Immature natural killer cell (primary cell): Measurements from ENCODE around the gene FOXN1. TPM values are rescaled to one million over a fixed set of nuclear protein-coding genes. Genes with fewer than 3 reads are reported as not detected.
"Not testable (repeated sequence)": the region's sequence is repeated elsewhere in the genome, so short reads cannot be mapped to it uniquely, and the experiment has no call there.

Experiments used
- DNase-seq, 3 donors: peaks; one replicate each; pipeline ENCODE4 v3.0.0; 2022; ENCODE audit warnings: mixed read lengths in 1 of 3
- H3K27ac Mint-ChIP-seq, 6 donors: one replicate each; pipeline ENCODE4 v1.8.0; 2020; ENCODE audit warnings: mixed read lengths in 6 of 6, mild to moderate bottlenecking in 5 of 6, inconsistent platforms in 4 of 6, moderate library complexity in 3 of 6
- H3K27me3 Mint-ChIP-seq, 3 donors: one replicate each; pipeline ENCODE4 v1.8.0; 2020 to 2021; ENCODE audit warnings: low read depth in 3 of 3, mild to moderate bottlenecking in 3 of 3, mixed read lengths in 3 of 3, moderate library complexity in 3 of 3, inconsistent platforms in 1 of 3
- H3K36me3 Mint-ChIP-seq, 3 donors: one replicate each; pipeline ENCODE4 v1.8.0; 2020; ENCODE audit warnings: mixed read lengths in 3 of 3, inconsistent platforms in 2 of 3, mild to moderate bottlenecking in 2 of 3
- H3K4me1 Mint-ChIP-seq, 2 donors: one replicate each; pipeline ENCODE4 v1.8.0; 2020; ENCODE audit warnings: inconsistent platforms in 2 of 2, mild to moderate bottlenecking in 2 of 2, mixed read lengths in 2 of 2, moderate library complexity in 1 of 2
- H3K4me3 Mint-ChIP-seq, 5 donors: one replicate each; pipeline ENCODE4 v1.8.0; 2020; ENCODE audit warnings: mild to moderate bottlenecking in 5 of 5, mixed read lengths in 5 of 5, inconsistent platforms in 3 of 5, moderate library complexity in 3 of 5
- H3K9me3 Mint-ChIP-seq, 6 donors: one replicate each; pipeline ENCODE4 v1.8.0; 2020; ENCODE audit warnings: mild to moderate bottlenecking in 6 of 6, mixed read lengths in 6 of 6, inconsistent platforms in 4 of 6, moderate library complexity in 3 of 6
- polyA plus RNA-seq, 3 donors: library from polyadenylated mRNA; unstranded; fragments of 300-500 nt; fragmentation: Illumina TruSeq; gene quantifications; one replicate each; pipeline ENCODE4 v1.2.3, GENCODE V29; 2021

FOXN1 gene
- polyA plus RNA-seq, 3 donors from 2014 or later: not detected

DNA sequence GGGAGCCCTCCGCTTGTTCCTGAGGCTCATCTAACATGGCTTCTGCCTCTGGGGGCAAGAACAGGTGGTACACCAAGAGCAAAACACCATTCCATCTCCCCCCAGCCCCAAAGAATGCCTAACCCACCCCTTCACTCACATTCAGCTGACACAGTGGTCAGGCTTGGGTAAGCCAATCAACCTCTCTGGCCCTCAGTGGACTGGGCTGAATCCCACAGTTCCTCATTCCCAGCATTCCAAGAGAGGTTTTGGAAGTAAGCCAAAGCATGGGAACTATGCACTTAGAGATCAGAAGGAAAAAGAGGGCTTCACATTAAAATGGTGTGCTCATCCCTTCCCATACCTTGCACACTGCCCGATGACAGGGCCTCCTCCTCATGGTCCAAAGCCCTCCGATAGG is 57.3 kb downstream of the FOXN1 start:
- peaks cover 12 to 41% (median 14%) of the 10 kb centered on the region in 3 donors for H3K36me3 Mint-ChIP-seq

DNA sequence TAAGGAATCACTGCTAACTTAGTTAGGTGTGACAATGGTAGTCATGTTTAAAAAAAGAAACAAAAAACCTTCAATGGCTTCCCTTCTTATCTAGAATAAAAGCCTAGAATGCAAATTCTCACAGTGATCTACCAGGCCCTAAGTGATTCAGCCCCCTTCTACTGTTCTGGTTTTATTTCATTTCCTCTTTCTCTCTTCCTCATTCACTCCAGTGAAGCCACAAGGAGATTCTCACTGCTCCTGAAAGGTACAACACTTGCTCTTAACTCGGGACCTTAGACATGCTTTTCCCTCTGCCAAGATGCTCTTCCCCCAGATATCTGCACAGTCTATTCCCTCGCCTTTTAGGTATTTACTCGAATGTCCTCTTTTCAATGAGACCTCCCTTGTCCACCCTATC is 61.5 kb downstream of the FOXN1 start:
- H3K27me3 Mint-ChIP-seq: peaks cover 2 to 5% (median 3%) of the 10 kb centered on the region in 3 donors
- no peak for DNase-seq
- peak overlapping the region; percentile 5 to 92 (median 66) for H3K27ac Mint-ChIP-seq
- peaks cover 0 to 21% (median 0%) of the 10 kb centered on the region in 3 donors for H3K36me3 Mint-ChIP-seq
- H3K9me3 Mint-ChIP-seq: no peaks in the 10 kb centered on the region
- peaks cover 50 to 60% of the 10 kb centered on the region in 2 donors for H3K4me1 Mint-ChIP-seq
- no peak overlapping the region for H3K4me3 Mint-ChIP-seq

More for the DNA sequence above, 57.3 kb downstream of the FOXN1 start:
- Mint-ChIP-seq H3K9me3 (no peaks in the 10 kb centered on the region), H3K27ac (no peak overlapping the region), H3K4me3 (no peak overlapping the region), H3K27me3 (peaks cover 0 to 3% (median 0%) of the 10 kb centered on the region in 3 donors), H3K4me1 (peaks cover 20 to 25% of the 10 kb centered on the region in 2 donors)
- no peak for DNase-seq

GRCh38 chr17:28569446-28569845 is 63.3 kb downstream of the FOXN1 start:
- no peak for DNase-seq
- peaks cover 2 to 5% (median 3%) of the 10 kb centered on the region in 3 donors for H3K27me3 Mint-ChIP-seq
- H3K9me3 Mint-ChIP-seq: no peaks in the 10 kb centered on the region
- peaks cover 0 to 16% (median 3%) of the 10 kb centered on the region in 3 donors for H3K36me3 Mint-ChIP-seq
- H3K4me1 Mint-ChIP-seq: peaks cover 56 to 66% of the 10 kb centered on the region in 2 donors
- H3K27ac Mint-ChIP-seq: peak overlapping the region in 5 of 6 donors; percentile 16 to 69 (median 54)
- H3K4me3 Mint-ChIP-seq: peak overlapping the region; percentile 51 to 98 (median 94)

DNA sequence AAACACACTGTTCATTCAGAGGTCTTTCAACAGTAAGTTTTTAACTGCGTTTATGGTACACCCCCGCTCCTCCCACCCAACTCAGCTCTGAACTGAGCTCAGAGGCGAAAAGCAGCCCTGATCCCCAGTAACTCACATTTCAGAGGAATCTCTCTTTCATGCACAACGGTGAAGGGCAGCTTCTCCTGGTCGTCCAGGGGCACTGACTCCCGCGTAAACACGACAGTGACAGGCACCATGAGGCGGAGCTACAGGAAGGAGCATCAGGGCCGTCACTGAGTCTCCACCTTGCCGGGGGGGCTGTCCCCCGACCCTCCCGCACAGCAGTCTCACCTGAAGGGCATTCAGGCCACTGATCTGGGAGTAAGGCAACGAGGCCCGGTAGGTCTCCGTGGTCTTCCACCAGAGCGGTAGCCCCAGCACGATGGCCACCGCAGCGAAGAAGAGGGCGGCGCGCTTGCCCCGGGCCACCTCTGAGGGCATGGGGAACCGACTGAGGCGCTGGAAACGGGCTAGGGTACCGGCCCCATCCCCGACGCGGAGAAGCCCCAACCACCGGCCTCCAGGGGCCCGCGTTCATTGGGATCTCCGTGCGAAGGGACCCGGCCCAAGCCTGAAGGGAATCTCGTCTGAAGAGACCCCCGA is 64.7 kb downstream of the FOXN1 start:
- Mint-ChIP-seq H3K9me3 (no peaks in the 10 kb centered on the region), H3K27me3 (peaks cover 2 to 5% (median 3%) of the 10 kb centered on the region in 3 donors), H3K4me3 (peak overlapping the region; percentile 91 to 98 (median 94)), H3K4me1 (peaks cover 53 to 57% of the 10 kb centered on the region in 2 donors), H3K36me3 (peaks cover 0 to 13% (median 4%) of the 10 kb centered on the region in 3 donors), H3K27ac (peak overlapping the region; percentile 89 to 95 (median 92))
- peak; percentile 30 to 36 (median 33) for DNase-seq

DNA sequence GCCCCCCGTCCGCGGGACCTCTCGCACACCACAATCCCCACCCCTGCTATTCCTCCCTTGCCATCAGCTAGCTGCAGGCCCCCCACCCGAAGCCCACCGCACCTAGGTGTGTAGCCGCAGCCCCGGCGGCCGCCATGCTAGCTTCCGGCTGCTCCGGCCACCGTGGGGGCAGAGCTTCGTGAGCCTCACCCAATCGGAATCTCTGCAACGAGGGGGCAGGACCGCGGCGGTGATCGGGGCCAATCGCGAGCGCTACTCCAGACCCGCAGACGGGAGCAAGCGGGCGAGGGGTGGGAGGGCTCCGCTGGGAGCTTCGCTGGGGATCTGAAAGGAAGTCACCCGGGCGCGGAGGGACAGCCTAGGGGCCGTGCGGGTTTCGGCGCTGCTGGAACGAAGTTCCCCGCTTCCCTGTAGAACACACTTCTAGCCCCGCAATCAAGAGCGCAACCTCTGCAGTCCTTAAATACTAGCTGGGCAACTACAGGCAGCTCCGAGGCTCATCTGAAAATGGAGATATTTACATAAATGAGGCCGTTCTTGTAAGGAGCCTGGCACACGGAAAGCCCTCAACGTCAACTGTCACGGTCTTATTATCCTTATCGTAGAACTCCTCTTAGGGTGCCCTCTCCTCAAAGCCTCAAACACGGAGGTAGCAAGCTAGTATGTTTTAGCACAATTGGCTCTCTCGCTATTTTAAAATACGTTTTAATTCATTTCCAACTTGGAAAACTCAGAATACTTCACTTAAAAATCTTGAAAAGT is 65.4 kb downstream of the FOXN1 start, which contains the start of gene PIGS:
PIGS (minus strand) TSS at position 164 of the 762 bp plus-strand sequence; CDS start at position 136, 28 bp downstream.
- Mint-ChIP-seq H3K9me3 (no peaks in the 10 kb centered on the region), H3K4me3 (peak within 1 kb of the TSS; percentile 91 to 98 (median 94)), H3K27ac (peak within 1 kb of the TSS; percentile 89 to 95 (median 93)), H3K36me3 (peaks cover 0 to 13% (median 4%) of the 10 kb centered on the region in 3 donors), H3K27me3 (peaks cover 2 to 5% (median 3%) of the 10 kb centered on the region in 3 donors), H3K4me1 (peaks cover 60 to 64% of the 10 kb centered on the region in 2 donors)
- DNase-seq: peak; percentile 89 to 90 (median 89)

DNA sequence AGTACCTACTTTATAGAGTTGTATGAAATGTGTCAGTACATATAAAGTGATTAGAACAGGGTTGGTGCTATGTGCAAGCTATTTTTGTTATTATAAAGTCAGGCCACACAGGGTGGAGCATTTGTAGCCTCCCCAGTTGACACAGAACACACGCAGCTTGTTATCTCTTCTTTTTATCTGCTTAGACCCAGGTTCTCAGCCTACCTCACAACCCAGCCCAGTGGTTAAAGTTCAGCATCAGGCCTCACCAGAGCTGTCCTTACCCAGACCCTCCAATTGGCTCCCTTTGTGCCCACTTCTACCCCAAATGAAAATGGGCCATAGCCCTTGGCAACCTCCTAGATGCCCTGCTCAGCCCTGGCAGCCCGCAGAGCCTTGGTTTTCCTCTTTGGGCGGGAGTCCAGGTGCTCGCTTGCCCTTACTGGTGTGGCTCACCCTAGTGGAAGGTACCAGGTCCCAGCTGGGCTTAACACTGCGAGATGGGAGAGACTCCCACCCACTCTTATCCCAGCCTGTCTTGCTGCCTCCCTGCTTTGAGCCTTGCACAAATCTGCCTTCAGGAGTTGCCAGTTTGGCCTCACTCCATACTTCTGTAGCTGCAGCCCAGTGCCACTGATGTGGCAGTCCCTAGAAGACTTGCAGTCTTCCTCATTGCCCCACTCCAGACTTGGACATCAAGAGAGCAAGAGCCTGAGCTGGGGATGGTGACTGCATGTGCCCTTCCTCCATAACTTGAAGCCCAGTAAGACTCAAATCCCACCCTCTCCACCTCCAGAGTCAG is 66.3 kb downstream of the FOXN1 start:
- peaks cover 2 to 4% (median 3%) of the 10 kb centered on the region in 3 donors for H3K27me3 Mint-ChIP-seq
- H3K4me1 Mint-ChIP-seq: peaks cover 62 to 64% of the 10 kb centered on the region in 2 donors
- no peaks in the 10 kb centered on the region for H3K9me3 Mint-ChIP-seq
- H3K27ac Mint-ChIP-seq: peak overlapping the region; percentile 89 to 95 (median 93)
- no peak for DNase-seq
- H3K4me3 Mint-ChIP-seq: peak overlapping the region; percentile 91 to 98 (median 94)
- peaks cover 0 to 8% (median 4%) of the 10 kb centered on the region in 3 donors for H3K36me3 Mint-ChIP-seq

GRCh38 chr17:28573040-28573380 is 66.9 kb downstream of the FOXN1 start:
- peaks cover 58 to 59% of the 10 kb centered on the region in 2 donors for H3K4me1 Mint-ChIP-seq
- peaks cover 0 to 4% (median 3%) of the 10 kb centered on the region in 3 donors for H3K36me3 Mint-ChIP-seq
- H3K4me3 Mint-ChIP-seq: peak overlapping the region in 3 of 5 donors; percentile 9 to 98 (median 94)
- H3K27me3 Mint-ChIP-seq: peaks cover 2 to 4% (median 3%) of the 10 kb centered on the region in 3 donors
- H3K27ac Mint-ChIP-seq: peak overlapping the region in 4 of 6 donors; percentile 61 to 95 (median 91)
- H3K9me3 Mint-ChIP-seq: no peaks in the 10 kb centered on the region
- no peak for DNase-seq

DNA sequence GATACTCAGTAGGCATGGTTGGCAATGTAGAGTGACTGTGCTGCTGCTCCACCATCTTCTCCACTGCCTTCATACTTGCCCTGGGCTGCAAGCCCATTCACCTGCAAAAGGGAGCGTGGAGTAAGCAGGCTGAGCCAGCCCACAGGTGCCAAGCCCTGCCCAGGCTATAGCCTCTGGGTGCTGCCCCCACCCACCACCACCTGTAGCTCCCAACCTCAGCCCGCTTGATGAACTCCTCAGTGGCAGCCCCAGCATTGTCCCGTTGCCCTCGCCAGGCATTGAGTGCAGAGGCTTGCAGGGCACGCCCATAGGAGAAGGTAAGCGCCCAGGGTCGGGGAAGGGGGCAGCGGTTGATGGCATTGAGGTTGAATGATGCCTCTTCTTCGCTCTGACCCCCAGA is 67.4 kb downstream of the FOXN1 start:
- Mint-ChIP-seq H3K4me3 (peak overlapping the region in 1 of 5 donors; percentile 9), H3K4me1 (peaks cover 54 to 55% of the 10 kb centered on the region in 2 donors), H3K9me3 (no peaks in the 10 kb centered on the region), H3K36me3 (peaks cover 0 to 4% (median 0%) of the 10 kb centered on the region in 3 donors), H3K27me3 (peaks cover 2 to 4% (median 3%) of the 10 kb centered on the region in 3 donors), H3K27ac (peak overlapping the region in 1 of 6 donors; percentile 61)
- no peak for DNase-seq

GRCh38 chr17:28573966-28574480 is 67.9 kb downstream of the FOXN1 start:
- Mint-ChIP-seq H3K9me3 (no peaks in the 10 kb centered on the region), H3K4me3 (peak overlapping the region in 2 of 5 donors; percentile 35 to 53), H3K4me1 (peaks cover 51 to 53% of the 10 kb centered on the region in 2 donors), H3K36me3 (peaks cover 0 to 4% (median 0%) of the 10 kb centered on the region in 3 donors), H3K27ac (peak overlapping the region in 1 of 6 donors; percentile 40), H3K27me3 (peaks cover 2 to 4% (median 3%) of the 10 kb centered on the region in 3 donors)
- DNase-seq: no peak

DNA sequence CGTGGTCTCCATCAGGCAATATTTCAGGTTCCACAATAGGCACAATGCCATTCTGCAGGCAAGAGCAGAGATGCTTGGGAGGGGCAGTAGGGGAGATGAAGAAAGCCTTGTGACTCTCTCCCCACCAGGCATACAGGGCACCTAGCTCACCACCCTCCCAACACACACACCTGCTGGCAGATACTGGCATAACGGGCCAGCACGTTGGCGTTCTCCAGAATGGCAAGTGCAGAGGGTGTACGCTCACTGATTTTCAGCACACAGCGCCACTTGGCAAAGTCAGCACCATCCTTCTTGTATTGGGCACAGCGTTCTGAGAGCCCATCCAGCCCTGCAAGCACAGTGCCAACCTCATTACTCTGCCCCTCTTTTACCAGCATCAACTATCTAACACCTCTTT is 68.4 kb downstream of the FOXN1 start:
- peaks cover 0 to 4% (median 0%) of the 10 kb centered on the region in 3 donors for H3K36me3 Mint-ChIP-seq
- peak overlapping the region in 2 of 5 donors; percentile 35 to 53 for H3K4me3 Mint-ChIP-seq
- peaks cover 2 to 4% (median 3%) of the 10 kb centered on the region in 3 donors for H3K27me3 Mint-ChIP-seq
- DNase-seq: no peak
- peak overlapping the region in 1 of 6 donors; percentile 40 for H3K27ac Mint-ChIP-seq
- H3K9me3 Mint-ChIP-seq: no peaks in the 10 kb centered on the region
- peaks cover 47 to 51% of the 10 kb centered on the region in 2 donors for H3K4me1 Mint-ChIP-seq

DNA sequence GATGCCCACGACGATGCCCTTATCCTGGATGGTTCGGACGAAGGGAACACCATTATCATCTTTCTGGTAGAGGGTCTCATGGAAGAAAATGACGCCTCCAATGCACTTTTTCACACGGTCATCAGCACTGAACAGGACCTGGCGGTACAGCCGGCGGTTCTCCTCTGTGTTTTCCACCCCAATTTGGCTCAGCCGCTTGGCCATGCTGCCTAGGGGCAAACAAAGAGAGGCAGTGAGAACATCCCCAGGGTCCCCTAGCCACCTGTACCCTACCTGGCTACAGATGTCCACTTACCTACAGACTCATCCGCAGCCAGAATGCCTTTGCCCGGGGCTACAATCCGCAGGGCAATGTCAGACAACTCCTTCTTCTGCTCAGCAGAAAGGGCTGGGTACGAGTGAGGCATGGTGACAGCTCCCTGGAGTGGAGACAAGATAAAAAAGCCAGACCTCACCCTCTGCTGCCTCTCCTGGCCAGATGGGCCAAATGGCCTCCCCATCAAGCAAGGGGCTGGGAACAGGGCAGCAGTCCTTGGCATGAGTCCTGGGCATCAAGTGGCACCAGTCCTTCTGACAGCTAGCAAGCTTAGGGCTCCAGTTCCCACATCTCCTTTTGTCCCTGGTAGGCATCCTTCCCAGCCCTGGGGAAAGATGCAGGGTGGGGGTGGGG is 69.1 kb downstream of the FOXN1 start:
- Mint-ChIP-seq H3K27ac (no peak overlapping the region), H3K9me3 (no peaks in the 10 kb centered on the region), H3K4me3 (peak overlapping the region in 1 of 5 donors; percentile 13), H3K27me3 (peaks cover 2 to 4% (median 3%) of the 10 kb centered on the region in 3 donors), H3K36me3 (peaks cover 0 to 4% (median 0%) of the 10 kb centered on the region in 3 donors), H3K4me1 (peaks cover 39 to 43% of the 10 kb centered on the region in 2 donors)
- DNase-seq: no peak

GRCh38 chr17:28576016-28576415 is 69.9 kb downstream of the FOXN1 start:
- not testable (repeated sequence) for H3K27me3 Mint-ChIP-seq, DNase-seq, H3K36me3 Mint-ChIP-seq, H3K9me3 Mint-ChIP-seq
- Mint-ChIP-seq H3K4me3 (peak overlapping the region; percentile 70 to 86 (median 80)), H3K4me1 (peaks cover 32 to 37% of the 10 kb centered on the region in 2 donors), H3K27ac (peak overlapping the region in 4 of 6 donors; percentile 65 to 91 (median 76))
